A549 (cell line): ENCODE data around the gene CSTF2T.

Experiments used
- BHLHE40 ChIP-seq: IDR thresholded peaks from 2 replicates; pipeline ENCODE4 v1.6.1; 2012; ENCODE audit warnings: low read depth, low read length, inconsistent platforms
- CBX8 ChIP-seq: fragments of 200-600 bp; sonication (generic); IDR thresholded peaks from 2 replicates; pipeline ENCODE4 v1.6.1; 2016
- CHD2 ChIP-seq: fragments of 150-350 bp; IDR thresholded peaks from 2 replicates; pipeline ENCODE4 v1.6.1; 2014; ENCODE audit warnings: low read length; ENCODE audit not compliant: partially characterized antibody
- EP300 ChIP-seq, 2 experiments: fragments of >200 bp; sonication (Bioruptor Twin); formaldehyde crosslinking; IDR thresholded peaks; 2 replicates in 1 of 2; 3 replicates in 1 of 2; pipeline ENCODE4 v1.6.1; 2016 to 2017
- FOSL2 ChIP-seq, 2 experiments: fragments of 450-650 bp in 1 of 2; fragments of >200 bp in 1 of 2; sonication (Bioruptor Twin) in 1 of 2; formaldehyde crosslinking; IDR thresholded peaks; 2 replicates each; pipeline versions ENCODE4 v1.5.0 to v1.6.1; 2016 to 2020; ENCODE audit warnings: mild to moderate bottlenecking in 1 of 2, moderate library complexity in 1 of 2
- HDAC2 ChIP-seq: fragments of 200-600 bp; sonication (generic); IDR thresholded peaks from 2 replicates; pipeline ENCODE4 v1.6.1; 2016
- HOXA7 ChIP-seq: fragments of 250-450 bp; sonication (Bioruptor Pico); IDR thresholded peaks from 2 replicates; pipeline ENCODE4 v1.5.0; 2020; ENCODE audit warnings: mild to moderate bottlenecking, moderate library complexity
- MYC ChIP-seq: IDR thresholded peaks from 2 replicates; pipeline ENCODE4 v1.6.1; 2012; ENCODE audit warnings: mild to moderate bottlenecking, inconsistent platforms, low read length, improper control_type of control experiment, borderline replicate concordance
- POLR2A ChIP-seq: IDR thresholded peaks from 2 replicates; pipeline ENCODE4 v1.6.1; 2012; ENCODE audit warnings: mild to moderate bottlenecking, low read length
- RAD21 ChIP-seq, 2 experiments: fragments of >200 bp in 1 of 2; sonication (Bioruptor Twin) in 1 of 2; formaldehyde crosslinking in 1 of 2; IDR thresholded peaks in 1 of 2; conservative IDR thresholded peaks in 1 of 2; 2 replicates in 1 of 2; 3 replicates in 1 of 2; pipeline ENCODE4 v1.6.1; 2012 to 2018; ENCODE audit warnings: inconsistent platforms in 1 of 2
- RARB ChIP-seq: fragments of 250-450 bp; sonication (Bioruptor Pico); IDR thresholded peaks from 2 replicates; pipeline ENCODE4 v1.8.0; 2021; ENCODE audit warnings: mild to moderate bottlenecking, moderate library complexity
- RNF2 ChIP-seq: fragments of 200-600 bp; sonication (generic); IDR thresholded peaks from 2 replicates; pipeline ENCODE4 v1.6.1; 2016; ENCODE audit warnings: low read depth, mild to moderate bottlenecking, antibody characterized with exemption, moderate library complexity, borderline replicate concordance
- TF ChIP-seq, protein P1 (sequence below): fragments of 450-650 bp; IDR thresholded peaks from 2 replicates; pipeline ENCODE4 v1.6.1; 2014; ENCODE audit warnings: antibody characterized with exemption
- TF ChIP-seq, protein P2 (sequence below): fragments of >200 bp; sonication (Bioruptor Twin); formaldehyde crosslinking; IDR thresholded peaks from 3 replicates; pipeline ENCODE4 v1.5.1; 2016

DNA sequence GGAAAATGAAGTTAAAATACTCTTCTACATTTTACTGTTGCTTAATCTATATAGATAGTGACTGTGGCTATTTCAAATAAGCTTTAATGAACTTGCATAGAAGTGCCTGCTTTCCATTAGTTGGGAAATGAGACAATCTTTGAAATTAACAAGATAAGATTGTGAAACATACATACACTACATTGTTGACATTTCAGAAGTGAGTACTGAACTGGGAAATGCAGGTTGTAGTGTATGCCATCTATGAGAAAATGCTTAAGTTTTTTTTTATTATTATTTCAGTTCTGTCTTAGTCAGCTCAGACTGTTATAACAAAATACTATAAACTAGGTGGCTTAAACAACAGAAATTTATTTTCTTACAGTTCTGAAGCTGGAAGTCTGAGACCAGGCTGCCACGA is 49.6 kb upstream of the CSTF2T start:
- no peak for TF ChIP-seq FOSL2 (IDR thresholded peaks at IDR 0.05)
- TF ChIP-seq FOSL2 (CRISPR knock-in tag; IDR thresholded peaks at IDR 0.05), result no peak
- TF ChIP-seq, protein P1, sequence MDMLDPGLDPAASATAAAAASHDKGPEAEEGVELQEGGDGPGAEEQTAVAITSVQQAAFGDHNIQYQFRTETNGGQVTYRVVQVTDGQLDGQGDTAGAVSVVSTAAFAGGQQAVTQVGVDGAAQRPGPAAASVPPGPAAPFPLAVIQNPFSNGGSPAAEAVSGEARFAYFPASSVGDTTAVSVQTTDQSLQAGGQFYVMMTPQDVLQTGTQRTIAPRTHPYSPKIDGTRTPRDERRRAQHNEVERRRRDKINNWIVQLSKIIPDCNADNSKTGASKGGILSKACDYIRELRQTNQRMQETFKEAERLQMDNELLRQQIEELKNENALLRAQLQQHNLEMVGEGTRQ, result no peak
- no peak for TF ChIP-seq RARB (CRISPR knock-in tag)
- no peak for TF ChIP-seq RAD21 (conservative IDR thresholded peaks at IDR 0.05 in 1 of 2, IDR thresholded peaks at IDR 0.05 in 1 of 2)
- no peak for TF ChIP-seq POLR2A
- TF ChIP-seq RNF2, result no peak
- no peak for TF ChIP-seq EP300 (IDR thresholded peaks at IDR 0.05)
- TF ChIP-seq CHD2, result no peak
- TF ChIP-seq, protein P2, sequence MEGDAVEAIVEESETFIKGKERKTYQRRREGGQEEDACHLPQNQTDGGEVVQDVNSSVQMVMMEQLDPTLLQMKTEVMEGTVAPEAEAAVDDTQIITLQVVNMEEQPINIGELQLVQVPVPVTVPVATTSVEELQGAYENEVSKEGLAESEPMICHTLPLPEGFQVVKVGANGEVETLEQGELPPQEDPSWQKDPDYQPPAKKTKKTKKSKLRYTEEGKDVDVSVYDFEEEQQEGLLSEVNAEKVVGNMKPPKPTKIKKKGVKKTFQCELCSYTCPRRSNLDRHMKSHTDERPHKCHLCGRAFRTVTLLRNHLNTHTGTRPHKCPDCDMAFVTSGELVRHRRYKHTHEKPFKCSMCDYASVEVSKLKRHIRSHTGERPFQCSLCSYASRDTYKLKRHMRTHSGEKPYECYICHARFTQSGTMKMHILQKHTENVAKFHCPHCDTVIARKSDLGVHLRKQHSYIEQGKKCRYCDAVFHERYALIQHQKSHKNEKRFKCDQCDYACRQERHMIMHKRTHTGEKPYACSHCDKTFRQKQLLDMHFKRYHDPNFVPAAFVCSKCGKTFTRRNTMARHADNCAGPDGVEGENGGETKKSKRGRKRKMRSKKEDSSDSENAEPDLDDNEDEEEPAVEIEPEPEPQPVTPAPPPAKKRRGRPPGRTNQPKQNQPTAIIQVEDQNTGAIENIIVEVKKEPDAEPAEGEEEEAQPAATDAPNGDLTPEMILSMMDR, result no peak
- TF ChIP-seq BHLHE40, result no peak
- no peak for TF ChIP-seq CBX8
- TF ChIP-seq HDAC2, result no peak
- no peak for TF ChIP-seq MYC
- no peak for TF ChIP-seq HOXA7 (CRISPR knock-in tag)
